ENCODE data around the gene SERPINB13. TPM values are rescaled to one million over a fixed set of nuclear protein-coding genes. Genes with fewer than 3 reads are reported as not detected.

The SERPINB13 gene
- polyA plus RNA-seq, 1 donor from 2014 or later = not detected

DNA sequence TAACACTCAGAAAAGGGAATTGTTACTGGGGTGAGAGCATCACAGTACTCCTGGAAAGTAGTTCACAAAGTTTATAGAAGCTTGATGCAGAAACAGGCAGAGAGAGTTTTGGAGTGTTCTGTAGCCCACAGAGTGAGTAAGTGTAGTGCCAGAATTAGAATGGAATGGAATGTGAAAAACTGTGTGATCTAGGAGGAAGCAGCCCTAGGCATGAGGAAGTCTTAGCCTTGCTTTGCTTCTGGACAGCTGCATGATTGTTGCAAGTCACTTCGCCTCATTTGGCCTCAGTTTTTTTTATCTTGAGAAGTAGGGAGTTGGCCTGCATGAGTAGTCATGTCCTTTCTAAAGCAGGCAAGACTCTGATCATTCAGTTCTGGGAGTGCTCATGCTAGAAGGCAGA, 34.1 kb upstream of the SERPINB13 start:
- no peaks in the 10 kb centered on the region for H3K9me2 ChIP-seq (ENCODE audit: insufficient read depth, low read length)
- H3K9me3 ChIP-seq (ENCODE audit: low read length) = no peaks in the 10 kb centered on the region
- H3K27me3 ChIP-seq (ENCODE audit: insufficient read depth, low read depth, low read length) = no peaks in the 10 kb centered on the region
- H3K9ac ChIP-seq (ENCODE audit: low read length) = no peak overlapping the region
- TF ChIP-seq RAD21 (conservative IDR thresholded peaks at IDR 0.05) (no peak), MXI1 (conservative IDR thresholded peaks at IDR 0.05; ENCODE audit: poor library complexity, severe bottlenecking) (no peak), POLR2AphosphoS5 (IDR thresholded peaks at IDR 0.05) (no peak), TAF1 (IDR thresholded peaks at IDR 0.05; ENCODE audit: low read depth) (no peak), EZH2 (IDR thresholded peaks at IDR 0.05; ENCODE audit: borderline replicate concordance, insufficient read depth, low read length, poor library complexity, severe bottlenecking) (no peak), SMC3 (conservative IDR thresholded peaks at IDR 0.05; ENCODE audit: poor library complexity) (no peak), EP300 (conservative IDR thresholded peaks at IDR 0.05; ENCODE audit: poor library complexity, severe bottlenecking) (no peak)
- TF ChIP-seq, protein P1, sequence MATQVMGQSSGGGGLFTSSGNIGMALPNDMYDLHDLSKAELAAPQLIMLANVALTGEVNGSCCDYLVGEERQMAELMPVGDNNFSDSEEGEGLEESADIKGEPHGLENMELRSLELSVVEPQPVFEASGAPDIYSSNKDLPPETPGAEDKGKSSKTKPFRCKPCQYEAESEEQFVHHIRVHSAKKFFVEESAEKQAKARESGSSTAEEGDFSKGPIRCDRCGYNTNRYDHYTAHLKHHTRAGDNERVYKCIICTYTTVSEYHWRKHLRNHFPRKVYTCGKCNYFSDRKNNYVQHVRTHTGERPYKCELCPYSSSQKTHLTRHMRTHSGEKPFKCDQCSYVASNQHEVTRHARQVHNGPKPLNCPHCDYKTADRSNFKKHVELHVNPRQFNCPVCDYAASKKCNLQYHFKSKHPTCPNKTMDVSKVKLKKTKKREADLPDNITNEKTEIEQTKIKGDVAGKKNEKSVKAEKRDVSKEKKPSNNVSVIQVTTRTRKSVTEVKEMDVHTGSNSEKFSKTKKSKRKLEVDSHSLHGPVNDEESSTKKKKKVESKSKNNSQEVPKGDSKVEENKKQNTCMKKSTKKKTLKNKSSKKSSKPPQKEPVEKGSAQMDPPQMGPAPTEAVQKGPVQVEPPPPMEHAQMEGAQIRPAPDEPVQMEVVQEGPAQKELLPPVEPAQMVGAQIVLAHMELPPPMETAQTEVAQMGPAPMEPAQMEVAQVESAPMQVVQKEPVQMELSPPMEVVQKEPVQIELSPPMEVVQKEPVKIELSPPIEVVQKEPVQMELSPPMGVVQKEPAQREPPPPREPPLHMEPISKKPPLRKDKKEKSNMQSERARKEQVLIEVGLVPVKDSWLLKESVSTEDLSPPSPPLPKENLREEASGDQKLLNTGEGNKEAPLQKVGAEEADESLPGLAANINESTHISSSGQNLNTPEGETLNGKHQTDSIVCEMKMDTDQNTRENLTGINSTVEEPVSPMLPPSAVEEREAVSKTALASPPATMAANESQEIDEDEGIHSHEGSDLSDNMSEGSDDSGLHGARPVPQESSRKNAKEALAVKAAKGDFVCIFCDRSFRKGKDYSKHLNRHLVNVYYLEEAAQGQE (IDR thresholded peaks at IDR 0.05; ENCODE audit: borderline replicate concordance) = no peak
- TF ChIP-seq, protein P2, sequence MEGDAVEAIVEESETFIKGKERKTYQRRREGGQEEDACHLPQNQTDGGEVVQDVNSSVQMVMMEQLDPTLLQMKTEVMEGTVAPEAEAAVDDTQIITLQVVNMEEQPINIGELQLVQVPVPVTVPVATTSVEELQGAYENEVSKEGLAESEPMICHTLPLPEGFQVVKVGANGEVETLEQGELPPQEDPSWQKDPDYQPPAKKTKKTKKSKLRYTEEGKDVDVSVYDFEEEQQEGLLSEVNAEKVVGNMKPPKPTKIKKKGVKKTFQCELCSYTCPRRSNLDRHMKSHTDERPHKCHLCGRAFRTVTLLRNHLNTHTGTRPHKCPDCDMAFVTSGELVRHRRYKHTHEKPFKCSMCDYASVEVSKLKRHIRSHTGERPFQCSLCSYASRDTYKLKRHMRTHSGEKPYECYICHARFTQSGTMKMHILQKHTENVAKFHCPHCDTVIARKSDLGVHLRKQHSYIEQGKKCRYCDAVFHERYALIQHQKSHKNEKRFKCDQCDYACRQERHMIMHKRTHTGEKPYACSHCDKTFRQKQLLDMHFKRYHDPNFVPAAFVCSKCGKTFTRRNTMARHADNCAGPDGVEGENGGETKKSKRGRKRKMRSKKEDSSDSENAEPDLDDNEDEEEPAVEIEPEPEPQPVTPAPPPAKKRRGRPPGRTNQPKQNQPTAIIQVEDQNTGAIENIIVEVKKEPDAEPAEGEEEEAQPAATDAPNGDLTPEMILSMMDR (IDR thresholded peaks at IDR 0.05; ENCODE audit: poor library complexity, severe bottlenecking) = no peak
- H3K4me3 ChIP-seq (ENCODE audit: low read length) = no peak overlapping the region
- no peaks in the 10 kb centered on the region for H4K20me1 ChIP-seq (ENCODE audit: insufficient read depth)
- H3K36me3 ChIP-seq (ENCODE audit: insufficient read depth, low read length) = no peaks in the 10 kb centered on the region
- H3K4me2 ChIP-seq (ENCODE audit: low read length) = no peak overlapping the region
- H3K79me2 ChIP-seq (replicated peaks; ENCODE audit: insufficient read depth, low read length) = no peaks in the 10 kb centered on the region
- no peak overlapping the region for H2AFZ ChIP-seq (ENCODE audit: low read depth, low read length)
- no peaks in the 10 kb centered on the region for H3F3A ChIP-seq (ENCODE audit: insufficient read depth, low read length, poor library complexity, severe bottlenecking)
- H3K27ac ChIP-seq (ENCODE audit: low read length) = no peak overlapping the region

DNA sequence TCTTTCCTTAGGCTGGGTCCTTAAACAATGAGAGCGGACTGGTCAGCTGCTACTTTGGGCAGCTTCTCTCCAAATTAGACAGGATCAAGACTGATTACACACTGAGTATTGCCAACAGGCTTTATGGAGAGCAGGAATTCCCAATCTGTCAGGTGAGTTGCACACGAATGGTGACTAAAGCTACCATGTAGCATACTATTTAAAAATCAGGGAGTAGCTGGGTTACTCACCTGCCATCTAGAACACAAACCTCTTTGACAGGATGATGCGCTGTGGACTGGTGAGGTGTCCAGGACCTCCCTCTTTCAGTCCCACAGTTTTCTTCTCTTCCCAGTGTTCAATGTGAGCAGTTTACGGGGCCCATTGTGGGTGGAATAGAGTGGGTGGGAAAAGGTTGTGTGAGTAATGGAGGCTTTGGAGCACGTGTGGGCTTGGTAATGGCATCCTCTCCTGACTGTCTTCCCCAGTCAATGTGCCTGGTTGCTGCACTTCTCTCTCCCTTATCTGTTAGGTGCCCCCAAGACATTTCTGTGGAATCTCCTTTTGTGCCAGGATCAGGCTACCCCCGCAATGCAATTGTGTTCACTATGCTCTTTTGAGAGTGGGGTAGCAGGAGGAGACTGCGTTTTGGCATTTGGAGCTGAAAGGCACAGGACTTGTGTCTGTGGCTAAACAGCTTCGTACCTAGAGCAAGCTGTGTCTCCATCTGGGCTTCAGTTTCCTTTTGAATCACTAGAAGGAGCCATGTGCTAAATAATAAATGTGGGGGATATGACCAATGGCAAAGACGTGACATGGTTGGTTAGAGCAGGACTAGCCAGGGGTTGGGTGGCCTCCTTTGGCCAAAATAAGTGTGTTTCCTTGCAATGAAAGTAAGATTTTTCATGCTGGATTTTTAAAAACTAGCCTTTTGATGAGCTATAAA, 27.3 kb upstream of the SERPINB13 start:
- TF ChIP-seq EZH2 (IDR thresholded peaks at IDR 0.05; ENCODE audit: borderline replicate concordance, insufficient read depth, low read length, poor library complexity, severe bottlenecking) (no peak), POLR2AphosphoS5 (IDR thresholded peaks at IDR 0.05) (no peak), EP300 (conservative IDR thresholded peaks at IDR 0.05; ENCODE audit: poor library complexity, severe bottlenecking) (no peak), TAF1 (IDR thresholded peaks at IDR 0.05; ENCODE audit: low read depth) (no peak)
- TF ChIP-seq, protein P1 (IDR thresholded peaks at IDR 0.05; ENCODE audit: borderline replicate concordance) = no peak

More for the DNA sequence above, 27.3 kb upstream of the SERPINB13 start:
- H3K79me2 ChIP-seq (replicated peaks; ENCODE audit: insufficient read depth, low read length) = no peaks in the 10 kb centered on the region
- H3K27me3 ChIP-seq (ENCODE audit: insufficient read depth, low read depth, low read length) = no peaks in the 10 kb centered on the region
- H3K36me3 ChIP-seq (ENCODE audit: insufficient read depth, low read length) = no peaks in the 10 kb centered on the region
- H3K27ac ChIP-seq (ENCODE audit: low read length) = no peak overlapping the region
- no peak overlapping the region for H3K4me3 ChIP-seq (ENCODE audit: low read length)
- no peaks in the 10 kb centered on the region for H3F3A ChIP-seq (ENCODE audit: insufficient read depth, low read length, poor library complexity, severe bottlenecking)
- no peak overlapping the region for H2AFZ ChIP-seq (ENCODE audit: low read depth, low read length)
- no peak overlapping the region for H3K4me2 ChIP-seq (ENCODE audit: low read length)
- H4K20me1 ChIP-seq (ENCODE audit: insufficient read depth) = no peaks in the 10 kb centered on the region
- H3K9me3 ChIP-seq (ENCODE audit: low read length) = no peaks in the 10 kb centered on the region
- H3K9me2 ChIP-seq (ENCODE audit: insufficient read depth, low read length) = no peaks in the 10 kb centered on the region
- H3K9ac ChIP-seq (ENCODE audit: low read length) = no peak overlapping the region
